Stimulated activated CD8-positive, alpha-beta memory T cell treated with anti-CD3 and anti-CD28 coated beads, Interleukin-4, amount 100 ng/mL, for 4 hours (primary cell): ENCODE results near the gene SESN2.

Experiments used
- DNase-seq, 2 donors: peaks; one replicate each; pipeline ENCODE4 v3.0.0-alpha.2; 2020; ENCODE audit warnings: low read depth in 2 of 2, low spot score in 1 of 2

Gene SESN2

GRCh38 chr1:28259252-28259933, at the start of gene SESN2:
Gene SESN2 (plus strand): TSS chr1:28259518. CDS start chr1:28259848, 330 bp downstream.
- peak; percentile 99 for DNase-seq

GRCh38 chr1:28209700-28210099, 49.6 kb upstream of the SESN2 start:
- DNase-seq, result no peak

GRCh38 chr1:28213315-28213714, 46.0 kb upstream of the SESN2 start:
- no peak for DNase-seq

GRCh38 chr1:28229089-28229488, 30.2 kb upstream of the SESN2 start:
- DNase-seq, result no peak

- DNase-seq, result no peak
Observed at GRCh38 chr1:28229996-28230395, 29.3 kb upstream of the SESN2 start.

GRCh38 chr1:28232558-28233263, 26.6 kb upstream of the SESN2 start, which contains the start of gene DNAJC8:
Gene DNAJC8 (minus strand): TSS chr1:28233029. CDS start chr1:28232998, 31 bp downstream.
- DNase-seq, result peak; percentile 92 to 96

- no peak for DNase-seq
Observed at GRCh38 chr1:28233264-28233606, 26.1 kb upstream of the SESN2 start.

- DNase-seq, result peak; percentile 84 to 89
Observed at GRCh38 chr1:28235755-28236655, 23.3 kb upstream of the SESN2 start, which contains the start of gene ATP5IF1. Gene ATP5IF1 (plus strand): TSS chr1:28236124. CDS start chr1:28236184, 60 bp downstream.

- DNase-seq, result no peak
Observed at GRCh38 chr1:28236656-28237322, 22.5 kb upstream of the SESN2 start.

GRCh38 chr1:28239004-28239403, 20.3 kb upstream of the SESN2 start:
- DNase-seq, result no peak

GRCh38 chr1:28240024-28240423, 19.3 kb upstream of the SESN2 start:
- DNase-seq, result no peak

- DNase-seq, result no peak
Observed at GRCh38 chr1:28241638-28242241, 17.6 kb upstream of the SESN2 start.

- DNase-seq, result no peak
Observed at GRCh38 chr1:28243685-28244311, 15.5 kb upstream of the SESN2 start.

- no peak for DNase-seq
Observed at GRCh38 chr1:28244549-28245251, 14.6 kb upstream of the SESN2 start.

- no peak for DNase-seq
Observed at GRCh38 chr1:28246427-28246832, 12.9 kb upstream of the SESN2 start.

- DNase-seq, result no peak
Observed at GRCh38 chr1:28247612-28248272, 11.6 kb upstream of the SESN2 start.

GRCh38 chr1:28248273-28249012, 10.9 kb upstream of the SESN2 start:
- DNase-seq, result peak; percentile 60 to 68
